DMS79 (cell line): ENCODE results near the gene STAG3.
"Not testable (repeated sequence)": the region's sequence is repeated elsewhere in the genome, so short reads cannot be mapped to it uniquely, and the experiment has no call there.

Experiments used
- DNase-seq: peaks from one replicate; lab custom pipeline; 2025; lab: John Stamatoyannopoulos, UW

STAG3 gene, protein sequence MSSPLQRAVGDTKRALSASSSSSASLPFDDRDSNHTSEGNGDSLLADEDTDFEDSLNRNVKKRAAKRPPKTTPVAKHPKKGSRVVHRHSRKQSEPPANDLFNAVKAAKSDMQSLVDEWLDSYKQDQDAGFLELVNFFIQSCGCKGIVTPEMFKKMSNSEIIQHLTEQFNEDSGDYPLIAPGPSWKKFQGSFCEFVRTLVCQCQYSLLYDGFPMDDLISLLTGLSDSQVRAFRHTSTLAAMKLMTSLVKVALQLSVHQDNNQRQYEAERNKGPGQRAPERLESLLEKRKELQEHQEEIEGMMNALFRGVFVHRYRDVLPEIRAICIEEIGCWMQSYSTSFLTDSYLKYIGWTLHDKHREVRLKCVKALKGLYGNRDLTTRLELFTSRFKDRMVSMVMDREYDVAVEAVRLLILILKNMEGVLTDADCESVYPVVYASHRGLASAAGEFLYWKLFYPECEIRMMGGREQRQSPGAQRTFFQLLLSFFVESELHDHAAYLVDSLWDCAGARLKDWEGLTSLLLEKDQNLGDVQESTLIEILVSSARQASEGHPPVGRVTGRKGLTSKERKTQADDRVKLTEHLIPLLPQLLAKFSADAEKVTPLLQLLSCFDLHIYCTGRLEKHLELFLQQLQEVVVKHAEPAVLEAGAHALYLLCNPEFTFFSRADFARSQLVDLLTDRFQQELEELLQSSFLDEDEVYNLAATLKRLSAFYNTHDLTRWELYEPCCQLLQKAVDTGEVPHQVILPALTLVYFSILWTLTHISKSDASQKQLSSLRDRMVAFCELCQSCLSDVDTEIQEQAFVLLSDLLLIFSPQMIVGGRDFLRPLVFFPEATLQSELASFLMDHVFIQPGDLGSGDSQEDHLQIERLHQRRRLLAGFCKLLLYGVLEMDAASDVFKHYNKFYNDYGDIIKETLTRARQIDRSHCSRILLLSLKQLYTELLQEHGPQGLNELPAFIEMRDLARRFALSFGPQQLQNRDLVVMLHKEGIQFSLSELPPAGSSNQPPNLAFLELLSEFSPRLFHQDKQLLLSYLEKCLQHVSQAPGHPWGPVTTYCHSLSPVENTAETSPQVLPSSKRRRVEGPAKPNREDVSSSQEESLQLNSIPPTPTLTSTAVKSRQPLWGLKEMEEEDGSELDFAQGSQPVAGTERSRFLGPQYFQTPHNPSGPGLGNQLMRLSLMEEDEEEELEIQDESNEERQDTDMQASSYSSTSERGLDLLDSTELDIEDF

DNA sequence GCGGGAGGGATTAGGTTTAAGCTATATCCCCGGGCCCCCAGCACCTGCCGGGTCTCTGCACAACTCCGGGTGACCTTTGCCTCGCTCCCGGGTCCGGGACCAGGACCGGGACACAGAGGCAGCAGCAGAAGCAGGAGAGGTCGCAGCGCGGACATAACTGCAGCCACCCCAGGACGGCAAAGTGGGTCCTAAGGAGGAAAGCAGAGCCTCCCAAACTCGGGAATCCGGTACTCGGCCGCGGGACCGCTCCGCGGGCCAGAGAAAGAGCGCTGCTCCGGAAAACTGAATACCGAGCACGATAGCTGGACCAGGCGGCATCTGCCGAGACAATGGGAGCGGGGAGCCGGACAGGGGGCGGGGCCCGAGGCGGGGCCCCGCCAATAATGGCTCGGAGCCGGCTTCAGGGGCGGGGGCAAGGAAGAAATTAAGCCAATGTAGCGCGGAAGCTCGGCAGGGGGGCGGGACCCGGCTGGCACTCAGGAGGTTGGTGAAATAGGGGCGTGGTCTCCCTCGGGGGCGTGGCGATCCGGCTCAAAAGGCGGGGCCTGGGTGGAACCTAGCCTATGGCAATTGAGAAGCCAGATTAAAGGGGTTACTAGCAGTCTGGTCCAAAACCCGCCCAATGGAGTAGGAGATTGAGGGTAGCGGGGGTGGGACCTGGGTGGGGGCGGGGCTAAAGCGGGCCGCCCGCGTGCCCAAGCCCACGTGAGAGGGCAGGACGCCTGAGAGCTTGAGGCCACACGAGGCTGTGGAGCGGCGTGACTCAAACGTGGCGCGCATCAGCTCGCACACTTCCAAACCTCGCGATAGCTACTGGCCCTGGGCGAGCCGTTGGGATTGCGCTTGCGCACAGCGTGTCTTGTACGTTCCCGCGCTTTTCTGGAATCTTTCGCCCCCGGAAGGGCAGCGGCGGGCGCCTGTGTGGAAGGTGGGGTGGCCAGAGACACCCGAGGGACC, at the start of gene STAG3, which contains the start of gene GPC2:
Gene STAG3 (plus strand): TSS at position 874 of the 957 bp plus-strand sequence. CDS start 2,639 bp downstream, outside the sequence.
Gene GPC2 (minus strand): TSS at position 337 of the 957 bp plus-strand sequence. CDS start 182 bp downstream, at position 155.
- peak; percentile 88 for DNase-seq

DNA sequence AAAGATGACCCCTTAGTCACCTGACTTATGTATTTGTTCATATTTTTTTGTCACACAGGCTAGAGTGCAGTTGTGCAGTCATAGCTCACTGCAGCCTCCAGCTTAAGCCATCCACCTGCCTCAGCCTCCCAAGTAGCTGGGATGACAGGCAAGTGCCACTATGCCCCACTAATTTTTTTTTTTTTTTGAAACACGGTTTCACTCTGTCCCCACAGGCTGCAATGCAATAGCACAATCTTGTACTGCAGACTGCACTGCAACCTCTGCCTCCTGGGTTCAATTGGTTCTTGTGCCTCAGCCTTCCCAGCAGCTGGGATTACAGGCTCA, 49.1 kb upstream of the STAG3 start:
- no peak for DNase-seq

DNA sequence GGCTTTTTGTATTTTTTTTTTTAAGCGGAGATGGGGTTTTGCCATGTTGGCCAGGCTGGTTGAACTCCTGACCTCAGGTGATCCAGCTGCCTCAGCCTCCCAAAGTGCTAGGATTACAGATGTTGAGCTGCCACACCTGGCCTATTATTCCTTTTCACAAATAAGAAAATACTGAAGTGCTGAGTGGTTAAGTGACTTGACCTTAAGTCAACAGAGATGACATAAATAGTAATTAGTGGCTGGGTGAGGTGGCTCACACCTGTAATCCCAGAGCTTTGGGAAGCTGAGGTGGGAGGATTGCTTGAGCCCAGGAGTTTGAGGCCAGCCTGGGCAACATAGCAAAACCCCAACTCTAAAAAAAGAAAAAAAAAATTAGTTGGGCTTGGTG, 47.5 kb upstream of the STAG3 start:
- DNase-seq = not testable (repeated sequence)

DNA sequence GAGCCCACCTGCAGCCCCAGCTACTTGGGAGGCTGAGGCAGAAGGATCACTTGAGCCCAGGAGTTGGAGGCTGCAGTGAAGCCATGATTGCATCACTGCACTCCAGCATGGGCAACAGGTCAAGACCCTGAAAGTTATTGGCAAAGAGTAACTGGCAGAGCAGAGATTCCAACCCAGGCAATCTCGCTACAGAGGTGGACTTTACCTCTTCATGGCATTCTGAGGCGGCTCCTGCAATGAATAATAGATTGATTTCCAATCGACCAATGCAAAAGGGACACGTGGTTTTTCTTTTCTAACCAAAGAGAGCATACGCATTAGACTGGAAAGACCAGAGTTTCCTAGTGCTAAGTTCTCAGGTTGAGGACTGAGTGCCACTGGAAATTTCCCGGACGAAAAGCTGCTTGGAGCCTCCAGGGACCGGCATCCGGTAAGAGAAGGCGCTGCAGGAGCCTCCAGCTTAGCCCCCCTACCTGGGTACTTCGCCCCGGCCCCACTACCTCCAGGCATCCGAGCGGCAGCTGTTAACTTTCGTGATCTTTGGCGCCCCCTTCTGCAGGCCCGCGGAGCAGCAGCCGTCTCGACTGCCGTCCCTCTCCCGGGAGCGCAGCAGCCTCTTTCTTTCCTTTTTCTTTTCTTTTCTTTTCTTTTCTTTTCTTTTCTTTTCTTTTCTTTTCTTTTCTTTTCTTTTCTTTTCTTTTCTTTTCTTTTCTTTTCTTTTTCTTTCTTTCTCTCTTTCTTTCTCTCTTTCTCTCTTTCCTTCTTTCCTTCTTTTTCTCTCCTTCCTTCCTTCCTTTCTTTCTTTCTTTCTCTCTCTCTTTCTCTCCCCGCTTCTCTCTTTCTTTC, 46.9 kb upstream of the STAG3 start:
- peak; percentile 54 for DNase-seq

DNA sequence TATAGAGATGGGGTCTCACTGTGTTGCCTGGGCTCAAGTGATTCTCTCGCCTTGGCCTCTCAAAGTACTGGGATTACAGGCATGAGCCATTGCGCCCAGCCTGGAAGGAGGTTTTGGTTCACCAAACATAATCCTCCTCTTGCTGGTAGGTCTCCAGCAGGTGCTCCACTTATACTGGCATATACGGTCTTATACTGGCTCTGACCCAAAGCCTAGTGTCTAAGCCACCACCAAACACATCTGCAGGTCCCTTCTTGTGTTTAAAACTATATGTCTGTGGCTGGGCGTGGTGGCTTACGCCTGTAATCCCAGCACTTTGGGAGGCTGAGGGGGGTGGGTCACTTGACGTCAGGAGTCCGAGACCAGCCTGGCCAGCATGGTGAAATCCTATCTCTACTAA, 45.6 kb upstream of the STAG3 start:
- no peak for DNase-seq

DNA sequence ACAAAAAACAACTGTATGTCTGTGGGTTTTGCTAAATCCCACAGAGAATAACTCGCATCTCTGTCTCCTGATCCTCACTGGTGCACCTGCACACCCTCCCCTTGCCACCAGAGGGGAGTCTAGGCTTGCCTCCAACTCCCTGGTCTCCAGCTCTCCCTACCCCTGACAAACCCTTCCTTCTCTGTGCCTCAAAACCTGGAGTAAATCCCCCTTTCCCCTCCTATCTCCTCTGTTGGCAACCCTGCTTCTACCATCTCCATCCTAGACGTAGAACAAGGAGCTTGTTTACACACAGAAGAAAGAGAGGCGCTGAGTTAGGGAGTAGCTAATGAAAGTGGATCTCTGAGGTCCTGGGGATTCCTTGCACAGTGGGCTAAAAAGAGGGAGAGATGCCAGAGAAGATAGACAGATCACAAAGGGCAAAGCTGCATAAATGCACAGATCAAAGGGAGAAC, 45.0 kb upstream of the STAG3 start:
- peak; percentile 37 for DNase-seq

DNA sequence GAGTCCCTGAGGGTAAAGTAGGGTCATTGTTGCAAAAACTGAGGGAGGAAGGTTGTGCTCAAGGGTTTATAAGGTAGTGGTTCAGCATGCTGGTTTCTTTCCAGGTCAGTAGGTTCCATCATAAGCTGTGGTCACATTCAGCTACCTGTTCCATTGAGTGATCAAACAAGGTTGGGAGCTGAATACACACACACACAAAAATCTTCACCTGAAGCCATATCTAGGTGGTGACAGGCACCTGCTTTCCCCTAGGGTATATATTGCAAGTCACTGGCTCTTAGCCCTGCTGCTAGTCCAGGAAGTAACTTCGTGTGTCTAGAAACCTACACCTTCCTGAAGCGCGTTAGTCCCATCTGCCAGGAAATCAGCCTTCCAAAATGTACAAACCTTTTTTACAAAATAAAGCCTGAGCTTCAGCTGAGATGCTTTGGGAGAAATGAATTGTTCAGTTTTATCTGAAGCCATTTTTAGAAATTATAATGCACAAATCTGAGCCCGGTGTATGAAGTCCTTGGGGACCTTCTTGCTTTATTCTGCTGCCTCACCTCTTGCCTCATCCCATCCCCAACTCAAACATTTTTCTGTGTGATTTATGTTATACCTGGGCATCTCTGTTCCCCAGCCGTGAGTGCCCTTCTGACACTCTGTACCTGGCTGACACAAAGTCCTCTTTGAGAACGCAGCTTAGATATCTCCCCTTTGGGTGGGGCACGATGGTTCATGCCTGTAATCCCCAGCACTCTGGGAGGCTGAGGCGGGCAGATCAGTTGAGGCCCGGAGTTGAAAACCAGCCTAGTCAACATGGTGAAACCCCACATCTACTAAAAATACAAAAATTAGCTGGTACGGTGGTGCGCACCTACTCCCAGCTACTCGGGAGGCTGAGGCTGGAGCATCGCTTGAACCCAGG, 39.6 kb upstream of the STAG3 start:
- DNase-seq = no peak

DNA sequence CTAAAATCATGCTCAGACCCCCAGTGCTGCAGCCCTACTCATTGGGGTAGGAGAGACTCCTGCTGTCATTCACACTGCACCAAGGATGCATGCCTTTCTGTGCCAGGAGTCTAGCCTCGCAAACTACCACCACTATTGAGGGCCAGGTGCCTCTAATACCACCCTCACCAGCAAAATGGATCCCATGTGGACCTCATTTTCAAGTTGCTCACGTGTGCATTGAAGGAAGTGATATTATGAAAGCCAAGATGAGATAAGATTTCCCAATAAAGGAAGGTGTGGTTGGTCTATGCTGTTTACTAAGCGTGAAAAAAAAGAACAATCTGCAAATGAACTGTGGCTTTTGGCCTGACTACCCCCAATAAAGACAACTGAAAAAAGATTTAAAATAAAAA, 36.2 kb upstream of the STAG3 start:
- no peak for DNase-seq

DNA sequence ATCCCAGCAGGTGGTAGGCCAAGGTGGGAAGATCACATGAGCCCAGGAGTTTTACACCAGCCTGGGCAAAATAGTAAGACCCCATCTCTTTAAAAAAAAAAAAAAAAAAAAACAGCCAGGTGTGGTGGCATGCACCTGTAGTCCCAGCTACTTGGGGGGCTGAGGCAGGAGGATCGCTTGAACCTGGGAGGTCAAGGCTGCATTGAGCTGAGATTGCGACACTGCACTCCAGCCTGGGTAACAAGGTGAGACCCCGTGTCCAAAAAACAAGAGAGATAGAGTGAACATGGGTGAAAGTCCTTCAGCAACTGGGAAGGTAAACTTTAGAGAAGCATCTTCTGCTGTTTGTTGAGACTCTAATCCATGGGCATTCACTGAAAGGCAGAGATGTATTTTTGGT, 35.3 kb upstream of the STAG3 start:
- no peak for DNase-seq

DNA sequence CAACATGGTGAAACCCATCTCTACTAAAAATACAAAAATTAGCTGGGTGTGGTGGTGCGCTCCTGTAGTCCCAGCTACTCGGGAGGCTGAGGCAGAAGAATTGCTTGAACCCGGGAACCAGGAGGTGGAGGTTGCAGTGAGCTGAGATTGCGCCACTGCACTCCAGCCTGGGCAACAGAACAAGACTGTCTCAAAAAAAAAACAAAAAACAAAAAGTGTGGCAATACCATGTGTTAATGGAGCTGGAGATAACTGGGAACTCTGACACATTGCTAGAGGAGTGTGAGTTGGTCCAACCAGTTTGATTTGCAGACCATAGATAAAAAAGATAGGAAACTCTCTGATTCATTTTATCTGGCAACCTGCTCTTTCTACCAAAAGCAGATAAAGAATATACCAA, 31.4 kb upstream of the STAG3 start:
- not testable (repeated sequence) for DNase-seq

DNA sequence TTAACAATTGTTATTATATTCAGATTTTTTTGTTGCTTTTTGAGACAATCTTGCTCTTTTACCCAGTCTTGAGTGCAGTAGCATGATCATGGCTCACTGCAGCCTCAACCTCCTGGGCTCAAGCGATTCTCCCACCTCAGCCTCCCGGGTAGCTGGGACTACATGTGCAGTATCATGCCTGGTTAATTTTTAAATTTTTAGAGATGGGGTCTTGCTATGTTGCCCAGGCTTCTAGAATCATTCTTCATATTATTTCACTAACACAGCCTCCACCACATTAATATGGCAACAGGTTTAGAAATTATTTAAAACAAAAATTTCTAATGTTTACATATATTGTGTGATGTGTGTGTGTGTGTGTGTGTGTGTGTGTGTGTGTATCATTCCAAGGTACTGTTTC, 30.4 kb upstream of the STAG3 start:
- no peak for DNase-seq

DNA sequence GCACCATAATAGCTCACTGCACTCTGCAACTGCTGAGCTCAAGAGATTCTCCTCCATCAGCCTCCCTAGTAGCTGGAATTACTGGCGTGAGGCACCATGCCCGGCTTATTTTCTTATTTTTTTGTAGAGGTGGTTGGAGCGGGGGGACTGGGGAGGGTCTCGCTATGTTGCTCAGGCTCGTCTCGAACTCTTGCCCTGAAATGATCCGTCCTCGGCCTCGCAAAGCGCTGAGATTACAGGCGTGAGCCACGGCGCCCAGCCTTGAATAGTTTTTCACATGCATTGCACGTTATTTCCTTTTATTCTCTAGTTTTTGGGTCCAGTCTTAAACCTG, 29.5 kb upstream of the STAG3 start:
- DNase-seq = no peak

DNA sequence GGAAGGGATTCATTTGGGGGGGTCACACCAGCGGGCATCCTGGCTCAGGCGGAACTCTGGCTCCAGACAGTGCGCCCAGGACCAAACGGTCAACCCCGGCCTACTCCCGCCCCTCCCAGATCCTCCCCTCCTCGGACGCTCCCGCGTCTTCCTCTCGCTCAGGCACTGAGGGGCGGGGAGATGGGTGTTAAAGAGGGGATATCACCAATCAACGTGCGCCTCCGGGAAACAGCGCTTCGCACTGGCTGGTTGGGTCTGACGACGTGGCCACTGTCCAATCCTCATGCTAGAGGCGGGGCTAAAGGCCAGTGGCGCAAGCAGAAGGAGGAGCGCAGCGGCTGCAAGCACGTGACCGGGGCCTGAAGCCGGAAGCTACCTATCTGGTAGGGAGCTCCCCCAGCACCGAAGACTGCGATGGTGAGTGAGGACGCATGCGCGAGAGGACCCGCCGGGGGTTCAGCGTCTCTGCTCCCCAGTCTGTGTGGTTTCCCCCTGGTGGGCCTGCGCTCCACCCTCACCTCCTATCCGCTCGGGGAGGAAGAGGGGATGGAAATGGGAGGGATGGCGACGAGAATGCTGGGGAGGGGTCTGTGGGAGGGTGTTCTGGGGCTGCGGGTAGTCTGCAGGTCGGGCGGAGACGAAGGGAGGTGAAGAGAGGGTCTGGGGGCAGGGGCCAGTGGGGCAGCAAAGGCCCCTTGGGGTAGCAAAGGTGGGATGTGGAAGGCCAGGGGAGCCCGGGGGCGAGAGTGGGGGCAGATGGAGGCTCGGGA, 29.0 kb upstream of the STAG3 start, which contains the start of gene LAMTOR4:
Gene LAMTOR4 (plus strand): TSS at position 360 of the 770 bp plus-strand sequence. CDS start 55 bp downstream, at position 415.
- DNase-seq = peak; percentile 97

DNA sequence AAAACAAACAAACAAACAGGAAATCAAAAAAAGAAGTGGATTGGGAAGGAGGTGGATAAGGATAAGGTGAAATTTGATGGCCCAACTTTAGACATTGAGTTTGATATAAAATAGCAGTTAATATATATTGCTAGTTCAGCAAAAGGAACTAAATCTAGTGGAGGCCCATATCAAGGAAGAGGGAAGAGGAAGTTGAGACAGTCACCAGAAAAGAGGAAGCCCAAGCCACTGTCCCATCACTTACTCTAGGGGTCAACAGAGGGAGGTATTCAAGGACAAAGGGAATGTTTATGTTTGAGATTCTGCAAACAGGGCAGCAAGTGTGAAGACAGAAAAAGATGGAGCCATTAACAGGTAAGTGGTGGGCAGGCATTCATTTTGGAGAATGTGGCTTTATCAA, 25.3 kb upstream of the STAG3 start:
- DNase-seq = no peak

DNA sequence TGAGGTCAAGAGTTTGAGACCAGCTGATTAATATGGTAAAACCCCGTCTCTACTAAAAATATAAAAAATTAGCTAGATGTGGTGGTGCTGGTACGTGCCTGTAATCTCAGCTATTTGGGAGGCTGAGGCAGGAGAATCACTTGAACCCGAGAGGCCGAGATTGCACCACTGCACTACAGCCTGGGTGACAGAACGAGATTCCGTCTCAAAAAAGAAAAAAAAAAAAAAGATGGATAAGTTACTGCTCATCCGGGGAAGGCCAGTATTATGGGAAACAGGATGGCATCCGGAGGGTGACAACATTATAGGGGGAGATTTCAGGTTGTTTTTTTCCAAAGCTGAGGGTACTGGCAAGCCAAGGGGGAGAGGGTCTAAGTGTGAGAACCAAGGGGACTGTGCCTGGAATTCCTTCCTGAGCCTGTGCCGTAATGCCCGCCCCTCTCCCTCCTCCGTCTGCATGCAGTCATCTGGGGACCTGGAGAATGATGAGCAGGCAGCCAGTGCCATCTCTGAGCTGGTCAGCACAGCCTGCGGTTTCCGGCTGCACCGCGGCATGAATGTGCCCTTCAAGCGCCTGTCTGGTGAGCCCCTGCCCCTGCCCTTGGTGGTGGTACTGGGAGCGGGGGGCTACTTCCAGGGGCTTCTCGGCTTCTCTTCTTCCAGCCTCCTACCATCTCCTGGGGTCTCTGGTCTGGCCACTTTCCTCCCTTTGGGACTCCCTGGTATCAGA, 24.6 kb upstream of the STAG3 start:
- DNase-seq = no peak

DNA sequence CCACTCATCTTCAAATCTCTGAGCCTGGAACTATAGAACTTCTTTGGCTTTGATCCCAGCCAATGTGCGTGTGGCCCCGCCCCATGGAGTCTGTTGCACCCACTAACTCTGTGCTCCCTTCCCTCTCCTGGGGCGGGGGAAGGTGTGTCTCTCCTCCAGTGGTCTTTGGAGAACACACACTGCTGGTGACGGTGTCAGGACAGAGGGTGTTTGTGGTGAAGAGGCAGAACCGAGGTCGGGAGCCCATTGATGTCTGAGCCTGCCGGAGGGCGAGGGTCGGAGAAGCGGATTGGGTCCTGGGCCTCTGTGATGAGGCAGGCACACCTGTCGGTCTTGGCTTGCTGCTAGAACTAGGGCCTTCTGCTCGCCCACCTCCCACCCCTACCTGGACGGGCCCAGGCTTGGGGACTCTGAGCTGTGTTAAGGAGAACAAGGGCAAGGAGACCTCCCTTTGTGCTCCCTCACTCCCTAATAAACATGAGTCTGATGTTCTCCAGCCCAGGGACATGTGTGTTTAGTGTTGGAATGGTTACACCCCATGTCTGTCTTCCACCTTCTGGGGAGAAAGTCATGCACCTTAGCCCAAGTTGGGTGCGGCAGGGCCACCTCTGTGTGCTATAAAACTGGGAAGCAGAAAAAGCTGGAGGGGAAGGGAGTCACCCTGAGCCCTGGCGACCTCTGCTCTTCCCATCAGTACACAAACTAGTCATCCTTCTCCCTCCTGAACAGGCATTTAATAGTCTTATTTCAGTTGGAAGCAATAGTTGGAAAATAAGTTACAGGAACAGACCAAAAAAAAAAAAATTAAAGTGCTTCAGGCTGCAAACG, 23.8 kb upstream of the STAG3 start:
- DNase-seq = no peak
